ENCODE results near the gene PSTPIP2.

The PSTPIP2 gene

DNA sequence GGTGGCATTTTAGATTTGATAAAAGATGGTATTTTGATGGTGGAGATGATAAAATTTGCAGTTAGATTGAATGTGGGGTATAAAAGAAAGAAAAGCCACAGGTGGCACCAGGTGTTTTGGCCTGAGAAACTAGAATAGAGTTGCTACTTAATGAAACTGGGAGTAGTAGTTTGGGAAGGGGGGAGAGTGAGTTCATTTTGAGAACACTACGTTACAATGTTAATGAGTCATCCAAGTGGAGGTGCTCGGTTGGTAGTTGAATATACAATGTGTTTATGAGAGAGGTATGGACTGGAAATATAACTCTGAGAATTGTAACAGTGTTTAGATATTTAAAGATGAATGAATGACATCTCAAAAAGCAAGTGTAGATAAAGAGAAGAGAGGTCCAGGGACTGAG, 131.3 kb downstream of the PSTPIP2 start:
- no peak overlapping the region for H3K4me3 Mint-ChIP-seq
- no peak for DNase-seq
- H3K9me3 Mint-ChIP-seq: no peaks in the 10 kb centered on the region
- no peaks in the 10 kb centered on the region for H3K4me1 Mint-ChIP-seq
- no peaks in the 10 kb centered on the region for H3K27me3 Mint-ChIP-seq (ENCODE audit: low read depth, poor library complexity)
- no peak overlapping the region for H3K27ac Mint-ChIP-seq
- peaks cover 68% of the 10 kb centered on the region for H3K36me3 Mint-ChIP-seq (ENCODE audit: low read depth)
- TF ChIP-seq, protein P1, sequence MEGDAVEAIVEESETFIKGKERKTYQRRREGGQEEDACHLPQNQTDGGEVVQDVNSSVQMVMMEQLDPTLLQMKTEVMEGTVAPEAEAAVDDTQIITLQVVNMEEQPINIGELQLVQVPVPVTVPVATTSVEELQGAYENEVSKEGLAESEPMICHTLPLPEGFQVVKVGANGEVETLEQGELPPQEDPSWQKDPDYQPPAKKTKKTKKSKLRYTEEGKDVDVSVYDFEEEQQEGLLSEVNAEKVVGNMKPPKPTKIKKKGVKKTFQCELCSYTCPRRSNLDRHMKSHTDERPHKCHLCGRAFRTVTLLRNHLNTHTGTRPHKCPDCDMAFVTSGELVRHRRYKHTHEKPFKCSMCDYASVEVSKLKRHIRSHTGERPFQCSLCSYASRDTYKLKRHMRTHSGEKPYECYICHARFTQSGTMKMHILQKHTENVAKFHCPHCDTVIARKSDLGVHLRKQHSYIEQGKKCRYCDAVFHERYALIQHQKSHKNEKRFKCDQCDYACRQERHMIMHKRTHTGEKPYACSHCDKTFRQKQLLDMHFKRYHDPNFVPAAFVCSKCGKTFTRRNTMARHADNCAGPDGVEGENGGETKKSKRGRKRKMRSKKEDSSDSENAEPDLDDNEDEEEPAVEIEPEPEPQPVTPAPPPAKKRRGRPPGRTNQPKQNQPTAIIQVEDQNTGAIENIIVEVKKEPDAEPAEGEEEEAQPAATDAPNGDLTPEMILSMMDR (IDR thresholded peaks at IDR 0.05): no peak

DNA sequence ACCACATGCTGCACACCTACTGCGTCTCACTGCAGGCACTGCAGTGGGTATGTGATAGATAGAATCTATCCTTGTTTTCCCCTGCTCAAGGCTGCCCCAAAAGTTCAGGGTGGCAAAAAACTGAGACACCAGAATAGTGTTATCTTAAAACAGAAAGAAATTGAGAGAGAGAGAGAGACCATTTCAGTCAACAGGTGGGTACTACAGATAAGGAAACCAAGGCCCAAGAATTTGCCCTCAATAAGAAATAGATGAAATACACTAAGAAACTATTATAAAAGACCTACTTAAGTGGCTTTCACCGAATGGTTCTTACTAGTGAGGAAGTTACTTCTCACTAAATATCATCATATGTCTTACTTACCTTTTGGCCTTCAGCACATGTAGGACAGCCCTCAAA, 132.8 kb downstream of the PSTPIP2 start:
- no peaks in the 10 kb centered on the region for H3K9me3 Mint-ChIP-seq
- H3K27ac Mint-ChIP-seq: no peak overlapping the region
- H3K4me3 Mint-ChIP-seq: no peak overlapping the region
- H3K36me3 Mint-ChIP-seq (ENCODE audit: low read depth): peaks cover 55% of the 10 kb centered on the region
- TF ChIP-seq, protein P1 (IDR thresholded peaks at IDR 0.05): no peak
- no peaks in the 10 kb centered on the region for H3K4me1 Mint-ChIP-seq
- no peaks in the 10 kb centered on the region for H3K27me3 Mint-ChIP-seq (ENCODE audit: low read depth, poor library complexity)
- no peak for DNase-seq

DNA sequence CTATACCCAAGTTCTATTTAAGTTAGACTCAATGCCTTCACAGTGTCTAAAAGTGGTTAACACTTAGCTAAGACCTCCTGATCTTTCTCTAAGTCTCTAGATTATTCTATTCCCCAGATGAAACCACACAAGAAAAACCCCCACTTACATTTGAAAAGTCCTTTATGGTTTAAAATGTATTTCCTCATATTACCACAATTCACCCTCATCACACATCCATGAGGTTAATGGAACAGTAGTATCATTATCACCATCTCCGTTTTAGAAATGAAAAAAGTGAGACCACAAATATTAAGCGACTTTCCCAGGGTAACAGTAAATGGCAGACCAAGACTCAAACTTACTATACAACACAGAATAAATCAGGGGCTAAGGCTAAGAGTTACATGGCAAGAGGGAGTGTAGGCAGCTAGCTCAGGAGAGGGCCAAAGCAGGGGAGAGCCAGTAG, 133.5 kb downstream of the PSTPIP2 start:
- peaks cover 48% of the 10 kb centered on the region for H3K36me3 Mint-ChIP-seq (ENCODE audit: low read depth)
- no peaks in the 10 kb centered on the region for H3K27me3 Mint-ChIP-seq (ENCODE audit: low read depth, poor library complexity)
- H3K4me3 Mint-ChIP-seq: no peak overlapping the region
- TF ChIP-seq, protein P1 (IDR thresholded peaks at IDR 0.05): no peak
- DNase-seq: no peak
- H3K9me3 Mint-ChIP-seq: no peaks in the 10 kb centered on the region
- no peak overlapping the region for H3K27ac Mint-ChIP-seq
- H3K4me1 Mint-ChIP-seq: no peaks in the 10 kb centered on the region

DNA sequence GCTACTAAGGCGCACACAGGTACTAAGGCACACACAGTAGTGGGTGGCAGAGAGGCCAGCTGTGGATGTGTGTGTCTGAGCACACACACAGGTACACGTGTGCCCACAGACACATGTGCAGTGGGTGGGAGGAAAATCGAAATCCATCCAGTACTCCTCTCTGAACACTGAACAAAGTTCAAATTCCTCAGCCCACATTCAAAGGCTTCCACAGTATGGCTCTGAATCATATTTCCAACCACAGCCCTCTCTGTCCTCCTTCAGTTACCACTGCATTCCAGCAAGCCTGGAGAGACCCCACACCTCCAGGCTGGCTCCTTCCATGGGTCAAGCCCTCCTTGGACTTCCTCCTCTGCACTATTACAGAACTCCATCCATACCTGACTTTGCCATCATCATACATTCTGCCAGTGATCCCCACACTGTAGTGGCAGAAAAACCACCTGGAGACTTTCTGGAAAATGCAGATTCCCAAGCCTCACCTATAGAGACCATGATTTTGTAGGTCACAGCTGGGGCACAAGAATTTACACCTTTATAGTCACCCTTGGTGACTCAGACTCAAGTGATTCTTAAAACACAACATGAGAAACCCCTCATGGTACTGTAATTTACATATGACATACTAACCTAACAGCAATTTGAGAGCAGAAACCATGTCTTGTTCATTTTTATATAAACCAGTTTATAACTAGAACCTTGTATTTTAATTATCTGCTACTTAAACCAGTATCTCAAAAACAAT, 136.3 kb downstream of the PSTPIP2 start:
- Mint-ChIP-seq H3K4me3 (no peak overlapping the region), H3K27me3 (ENCODE audit: low read depth, poor library complexity) (no peaks in the 10 kb centered on the region), H3K27ac (peak overlapping the region; percentile 85), H3K4me1 (no peaks in the 10 kb centered on the region), H3K36me3 (ENCODE audit: low read depth) (peaks cover 34% of the 10 kb centered on the region), H3K9me3 (no peaks in the 10 kb centered on the region)
- no peak for DNase-seq
- TF ChIP-seq, protein P1 (IDR thresholded peaks at IDR 0.05): no peak
